ENCODE data around the gene MUC5AC.

Gene MUC5AC

GRCh38 chr11:1165256-1166041 is 7.7 kb downstream of the MUC5AC start:
- no peak overlapping the region for H3K4me2 ChIP-seq (ENCODE audit: low read length)
- H4K20me1 ChIP-seq (ENCODE audit: insufficient read depth, low read length): no peaks in the 10 kb centered on the region
- H3K36me3 ChIP-seq (replicated peaks; ENCODE audit: low read depth, low read length): no peaks in the 10 kb centered on the region
- H3K9me3 ChIP-seq (ENCODE audit: insufficient read depth, low read length): no peaks in the 10 kb centered on the region
- H3K27me3 ChIP-seq (ENCODE audit: low read depth, low read length): no peaks in the 10 kb centered on the region
- no peaks in the 10 kb centered on the region for H3K4me1 ChIP-seq (ENCODE audit: low read length)
- no peak overlapping the region for H3K9ac ChIP-seq (ENCODE audit: low read length)
- no peaks in the 10 kb centered on the region for H3K79me2 ChIP-seq (ENCODE audit: low read length)
- H2AFZ ChIP-seq (ENCODE audit: low read depth, low read length): no peak overlapping the region
- no peak overlapping the region for H3K27ac ChIP-seq (ENCODE audit: low read length)
- no peak overlapping the region for H3K4me3 ChIP-seq (ENCODE audit: low read length)
- no peak for TF ChIP-seq CTCF (IDR thresholded peaks at IDR 0.05; ENCODE audit: low read depth, low read length)
- no peak for TF ChIP-seq EZH2phosphoT487 (IDR thresholded peaks at IDR 0.05; ENCODE audit: low read depth)

- no peaks in the 10 kb centered on the region for H3K4me1 ChIP-seq (ENCODE audit: low read length)
- no peak for TF ChIP-seq EZH2phosphoT487 (IDR thresholded peaks at IDR 0.05; ENCODE audit: low read depth)
- TF ChIP-seq CTCF (IDR thresholded peaks at IDR 0.05; ENCODE audit: low read depth, low read length): peak; percentile 23; the same call in 1 of the 2 replicates
- H3K4me2 ChIP-seq (ENCODE audit: low read length): no peak overlapping the region
- H3K36me3 ChIP-seq (replicated peaks; ENCODE audit: low read depth, low read length): no peaks in the 10 kb centered on the region
- no peak overlapping the region for H3K27ac ChIP-seq (ENCODE audit: low read length)
- no peaks in the 10 kb centered on the region for H3K27me3 ChIP-seq (ENCODE audit: low read depth, low read length)
- H3K79me2 ChIP-seq (ENCODE audit: low read length): no peaks in the 10 kb centered on the region
- H2AFZ ChIP-seq (ENCODE audit: low read depth, low read length): no peak overlapping the region
- no peak overlapping the region for H3K4me3 ChIP-seq (ENCODE audit: low read length)
- no peaks in the 10 kb centered on the region for H3K9me3 ChIP-seq (ENCODE audit: insufficient read depth, low read length)
- H4K20me1 ChIP-seq (ENCODE audit: insufficient read depth, low read length): no peaks in the 10 kb centered on the region
- no peak overlapping the region for H3K9ac ChIP-seq (ENCODE audit: low read length)
Observed at GRCh38 chr11:1167256-1167655, 9.5 kb downstream of the MUC5AC start.

GRCh38 chr11:1167751-1168231 is 10.0 kb downstream of the MUC5AC start:
- H3K27ac ChIP-seq (ENCODE audit: low read length): no peak overlapping the region
- no peaks in the 10 kb centered on the region for H3K4me1 ChIP-seq (ENCODE audit: low read length)
- H3K4me3 ChIP-seq (ENCODE audit: low read length): no peak overlapping the region
- H3K4me2 ChIP-seq (ENCODE audit: low read length): no peak overlapping the region
- no peaks in the 10 kb centered on the region for H3K36me3 ChIP-seq (replicated peaks; ENCODE audit: low read depth, low read length)
- no peak overlapping the region for H2AFZ ChIP-seq (ENCODE audit: low read depth, low read length)
- H3K9ac ChIP-seq (ENCODE audit: low read length): no peak overlapping the region
- no peaks in the 10 kb centered on the region for H4K20me1 ChIP-seq (ENCODE audit: insufficient read depth, low read length)
- no peaks in the 10 kb centered on the region for H3K27me3 ChIP-seq (ENCODE audit: low read depth, low read length)
- no peaks in the 10 kb centered on the region for H3K79me2 ChIP-seq (ENCODE audit: low read length)
- H3K9me3 ChIP-seq (ENCODE audit: insufficient read depth, low read length): no peaks in the 10 kb centered on the region
- TF ChIP-seq EZH2phosphoT487 (IDR thresholded peaks at IDR 0.05; ENCODE audit: low read depth) (no peak), CTCF (IDR thresholded peaks at IDR 0.05; ENCODE audit: low read depth, low read length) (no peak; the same call in 1 of the 2 replicates)

- no peak overlapping the region for H3K4me3 ChIP-seq (ENCODE audit: low read length)
- H3K27me3 ChIP-seq (ENCODE audit: low read depth, low read length): no peaks in the 10 kb centered on the region
- H3K27ac ChIP-seq (ENCODE audit: low read length): no peak overlapping the region
- no peak overlapping the region for H2AFZ ChIP-seq (ENCODE audit: low read depth, low read length)
- H3K9me3 ChIP-seq (ENCODE audit: insufficient read depth, low read length): no peaks in the 10 kb centered on the region
- no peaks in the 10 kb centered on the region for H4K20me1 ChIP-seq (ENCODE audit: insufficient read depth, low read length)
- H3K4me1 ChIP-seq (ENCODE audit: low read length): no peaks in the 10 kb centered on the region
- H3K79me2 ChIP-seq (ENCODE audit: low read length): no peaks in the 10 kb centered on the region
- no peak overlapping the region for H3K9ac ChIP-seq (ENCODE audit: low read length)
- H3K4me2 ChIP-seq (ENCODE audit: low read length): no peak overlapping the region
- TF ChIP-seq CTCF (IDR thresholded peaks at IDR 0.05; ENCODE audit: low read depth, low read length) (no peak), EZH2phosphoT487 (IDR thresholded peaks at IDR 0.05; ENCODE audit: low read depth) (no peak)
- H3K36me3 ChIP-seq (replicated peaks; ENCODE audit: low read depth, low read length): no peaks in the 10 kb centered on the region
Observed at GRCh38 chr11:1168256-1168655, 10.5 kb downstream of the MUC5AC start.
